GM13977 (cell line): Measurements from ENCODE around the gene ANKHD1.
"Not testable (repeated sequence)": the region's sequence is repeated elsewhere in the genome, so short reads cannot be mapped to it uniquely, and the experiment has no call there.

Experiments
- DNase-seq: peaks from one replicate; pipeline ENCODE4 v3.0.0; 2012; ENCODE audit warnings: low spot score
- CTCF ChIP-seq: IDR thresholded peaks from 2 replicates; pipeline ENCODE4 v1.5.1; 2012; ENCODE audit warnings: mild to moderate bottlenecking, control low read depth; ENCODE audit not compliant: insufficient read depth; ENCODE audit errors: extremely low read depth, missing control alignments
- in situ Hi-C: fragments of 300-500 bp; cut with MboI; formaldehyde crosslinking; loops from one replicate; pipeline ENCODE4 v1.12.0; 2022; ENCODE audit warnings: low sequenced_read_pairs, low pct_unique_long_range_greater_than_20kb, mixed read lengths, inconsistent platforms; ENCODE audit not compliant: unreplicated experiment

ANKHD1 gene

GRCh38 chr5:140570488-140570887 is 168.9 kb downstream of the ANKHD1 start:
- no peak for TF ChIP-seq CTCF
- in situ Hi-C loops: no loop called here
- no peak for DNase-seq

GRCh38 chr5:140571105-140571504 is 169.5 kb downstream of the ANKHD1 start:
- in situ Hi-C loops: no loop called here
- no peak for TF ChIP-seq CTCF
- DNase-seq: no peak

- in situ Hi-C loops: no loop called here
These were observed 172.1 kb downstream of the ANKHD1 start for GRCh38 chr5:140573683-140574082.

GRCh38 chr5:140574165-140574564 is 172.5 kb downstream of the ANKHD1 start:
- DNase-seq: no peak
- TF ChIP-seq CTCF: no peak
- in situ Hi-C loops: no loop called here

More at GRCh38 chr5:140573683-140574082, 172.1 kb downstream of the ANKHD1 start:
- TF ChIP-seq CTCF: no peak
- no peak for DNase-seq

- in situ Hi-C loops: no loop called here
- TF ChIP-seq CTCF: no peak
- DNase-seq: no peak
These were observed 173.7 kb downstream of the ANKHD1 start for GRCh38 chr5:140575309-140575708.

- no peak for DNase-seq
- no peak for TF ChIP-seq CTCF
- in situ Hi-C loops: no loop called here
These were observed 175.2 kb downstream of the ANKHD1 start for GRCh38 chr5:140576776-140577201.

- in situ Hi-C loops, DNase-seq: not testable (repeated sequence)
These were observed 177.6 kb downstream of the ANKHD1 start for GRCh38 chr5:140579188-140579747.
